ENCODE measurements around the gene ALDH1A1.

DNA sequence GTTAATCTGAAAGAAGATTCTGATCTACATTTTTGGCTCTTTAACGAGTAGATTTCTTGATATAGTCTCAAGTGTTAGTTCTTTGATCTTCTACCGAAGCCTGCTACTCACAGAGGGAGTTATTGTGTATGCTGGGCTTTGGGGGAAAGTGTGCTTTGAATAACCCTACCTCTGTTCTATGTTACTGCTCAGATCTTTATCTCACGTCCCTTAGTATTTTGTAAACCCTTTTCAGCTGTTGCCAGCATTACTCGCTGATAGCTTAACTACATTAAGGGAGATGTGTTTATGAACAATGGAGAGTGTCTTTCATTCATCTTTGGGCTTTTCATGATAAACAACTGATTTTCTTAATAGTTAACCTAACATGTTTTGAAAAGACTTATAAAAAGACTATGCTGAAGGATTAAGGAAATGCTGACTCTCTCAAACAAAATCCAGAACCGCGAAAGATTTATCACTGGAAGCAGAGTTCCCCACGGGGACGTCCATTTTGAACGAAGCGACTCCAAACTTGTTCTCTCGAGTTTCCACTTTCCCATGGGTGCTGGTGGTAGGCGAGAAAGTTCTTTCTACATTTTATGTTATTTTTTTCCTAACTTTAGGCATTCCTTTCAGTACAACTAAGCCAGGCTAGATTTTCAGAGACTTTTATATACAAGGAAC lies 27.9 kb upstream of the ALDH1A1 start:
- TF ChIP-seq POLR2A (IDR thresholded peaks at IDR 0.05) = no peak
- TF ChIP-seq, protein P1, sequence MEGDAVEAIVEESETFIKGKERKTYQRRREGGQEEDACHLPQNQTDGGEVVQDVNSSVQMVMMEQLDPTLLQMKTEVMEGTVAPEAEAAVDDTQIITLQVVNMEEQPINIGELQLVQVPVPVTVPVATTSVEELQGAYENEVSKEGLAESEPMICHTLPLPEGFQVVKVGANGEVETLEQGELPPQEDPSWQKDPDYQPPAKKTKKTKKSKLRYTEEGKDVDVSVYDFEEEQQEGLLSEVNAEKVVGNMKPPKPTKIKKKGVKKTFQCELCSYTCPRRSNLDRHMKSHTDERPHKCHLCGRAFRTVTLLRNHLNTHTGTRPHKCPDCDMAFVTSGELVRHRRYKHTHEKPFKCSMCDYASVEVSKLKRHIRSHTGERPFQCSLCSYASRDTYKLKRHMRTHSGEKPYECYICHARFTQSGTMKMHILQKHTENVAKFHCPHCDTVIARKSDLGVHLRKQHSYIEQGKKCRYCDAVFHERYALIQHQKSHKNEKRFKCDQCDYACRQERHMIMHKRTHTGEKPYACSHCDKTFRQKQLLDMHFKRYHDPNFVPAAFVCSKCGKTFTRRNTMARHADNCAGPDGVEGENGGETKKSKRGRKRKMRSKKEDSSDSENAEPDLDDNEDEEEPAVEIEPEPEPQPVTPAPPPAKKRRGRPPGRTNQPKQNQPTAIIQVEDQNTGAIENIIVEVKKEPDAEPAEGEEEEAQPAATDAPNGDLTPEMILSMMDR (IDR thresholded peaks at IDR 0.05) = no peak
